Measurements from ENCODE around the gene INPP1. TPM values are rescaled to one million over a fixed set of nuclear protein-coding genes. Genes with fewer than 3 reads are reported as not detected.

The INPP1 gene
- total RNA-seq, 1 experiment from 2014 or later, result 2.3 TPM

DNA sequence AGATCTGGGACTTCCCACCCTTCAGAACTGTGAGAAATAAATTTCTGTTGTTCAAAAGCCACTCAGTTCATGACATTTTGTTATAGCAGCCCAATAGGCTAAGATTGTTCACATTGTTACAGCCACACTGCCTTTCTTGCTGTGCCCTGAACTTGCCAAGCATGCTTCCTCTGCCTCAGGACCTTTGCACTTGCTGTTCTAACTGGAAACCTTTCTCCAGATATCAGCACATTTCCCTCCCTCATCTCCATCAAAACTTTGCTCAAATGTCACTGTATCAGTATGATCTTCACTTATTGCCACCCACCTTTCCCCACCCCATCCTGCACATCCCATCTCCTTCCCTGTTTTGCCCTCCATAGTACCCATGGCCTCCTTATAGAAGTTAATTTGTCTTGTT, 32.7 kb downstream of the INPP1 start (continued):
- no peak for TF ChIP-seq ZBTB21 (CRISPR knock-in tag; IDR thresholded peaks at IDR 0.05; ENCODE audit: borderline replicate concordance)
- TF ChIP-seq ELF4 (CRISPR knock-in tag; IDR thresholded peaks at IDR 0.05; ENCODE audit: low read depth), result no peak
- no peak for TF ChIP-seq ETV6 (CRISPR knock-in tag; IDR thresholded peaks at IDR 0.05)
- TF ChIP-seq ATF1 (CRISPR knock-in tag; IDR thresholded peaks at IDR 0.05), result no peak
- TF ChIP-seq, protein P1, sequence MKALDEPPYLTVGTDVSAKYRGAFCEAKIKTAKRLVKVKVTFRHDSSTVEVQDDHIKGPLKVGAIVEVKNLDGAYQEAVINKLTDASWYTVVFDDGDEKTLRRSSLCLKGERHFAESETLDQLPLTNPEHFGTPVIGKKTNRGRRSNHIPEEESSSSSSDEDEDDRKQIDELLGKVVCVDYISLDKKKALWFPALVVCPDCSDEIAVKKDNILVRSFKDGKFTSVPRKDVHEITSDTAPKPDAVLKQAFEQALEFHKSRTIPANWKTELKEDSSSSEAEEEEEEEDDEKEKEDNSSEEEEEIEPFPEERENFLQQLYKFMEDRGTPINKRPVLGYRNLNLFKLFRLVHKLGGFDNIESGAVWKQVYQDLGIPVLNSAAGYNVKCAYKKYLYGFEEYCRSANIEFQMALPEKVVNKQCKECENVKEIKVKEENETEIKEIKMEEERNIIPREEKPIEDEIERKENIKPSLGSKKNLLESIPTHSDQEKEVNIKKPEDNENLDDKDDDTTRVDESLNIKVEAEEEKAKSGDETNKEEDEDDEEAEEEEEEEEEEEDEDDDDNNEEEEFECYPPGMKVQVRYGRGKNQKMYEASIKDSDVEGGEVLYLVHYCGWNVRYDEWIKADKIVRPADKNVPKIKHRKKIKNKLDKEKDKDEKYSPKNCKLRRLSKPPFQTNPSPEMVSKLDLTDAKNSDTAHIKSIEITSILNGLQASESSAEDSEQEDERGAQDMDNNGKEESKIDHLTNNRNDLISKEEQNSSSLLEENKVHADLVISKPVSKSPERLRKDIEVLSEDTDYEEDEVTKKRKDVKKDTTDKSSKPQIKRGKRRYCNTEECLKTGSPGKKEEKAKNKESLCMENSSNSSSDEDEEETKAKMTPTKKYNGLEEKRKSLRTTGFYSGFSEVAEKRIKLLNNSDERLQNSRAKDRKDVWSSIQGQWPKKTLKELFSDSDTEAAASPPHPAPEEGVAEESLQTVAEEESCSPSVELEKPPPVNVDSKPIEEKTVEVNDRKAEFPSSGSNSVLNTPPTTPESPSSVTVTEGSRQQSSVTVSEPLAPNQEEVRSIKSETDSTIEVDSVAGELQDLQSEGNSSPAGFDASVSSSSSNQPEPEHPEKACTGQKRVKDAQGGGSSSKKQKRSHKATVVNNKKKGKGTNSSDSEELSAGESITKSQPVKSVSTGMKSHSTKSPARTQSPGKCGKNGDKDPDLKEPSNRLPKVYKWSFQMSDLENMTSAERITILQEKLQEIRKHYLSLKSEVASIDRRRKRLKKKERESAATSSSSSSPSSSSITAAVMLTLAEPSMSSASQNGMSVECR (CRISPR knock-in tag; IDR thresholded peaks at IDR 0.05; ENCODE audit: borderline replicate concordance), result no peak
- no peak for TF ChIP-seq ZNF671 (CRISPR knock-in tag; IDR thresholded peaks at IDR 0.05)
- no peak for TF ChIP-seq CBFB (CRISPR knock-in tag; IDR thresholded peaks at IDR 0.05; ENCODE audit: low read depth)

DNA sequence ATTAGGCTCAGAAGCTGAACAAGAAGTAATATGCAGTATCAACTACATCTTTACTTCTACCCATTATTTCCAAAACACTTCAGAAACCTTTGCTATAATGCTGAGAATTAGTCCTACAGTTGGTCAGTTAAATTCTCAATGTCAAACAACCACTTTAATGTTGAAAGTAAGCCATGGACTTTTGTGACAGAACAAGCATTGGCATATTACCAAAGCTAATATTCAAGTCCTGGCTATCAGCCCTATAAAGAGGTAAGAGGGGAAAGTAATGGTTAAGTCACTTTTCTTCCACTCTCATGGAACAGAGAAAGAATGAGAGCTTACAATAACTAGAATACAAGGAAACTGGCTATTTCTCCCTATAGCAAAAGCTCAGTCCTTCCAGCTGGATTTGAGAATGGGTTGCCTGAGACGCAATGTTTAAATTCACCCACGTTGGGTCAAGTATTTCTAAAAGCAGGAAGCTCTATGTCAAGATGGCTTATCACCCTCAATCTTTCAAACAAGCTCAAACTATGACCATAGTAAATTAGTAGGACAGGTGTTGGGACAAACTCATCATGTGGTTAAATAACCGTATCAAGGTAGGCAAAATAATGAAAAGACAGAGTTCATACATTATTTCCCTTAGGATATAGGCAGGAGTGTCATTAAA, 33.3 kb downstream of the INPP1 start:
- TF ChIP-seq SOX15 (CRISPR knock-in tag; IDR thresholded peaks at IDR 0.05), result no peak
- no peak for TF ChIP-seq ZNF416 (CRISPR knock-in tag; IDR thresholded peaks at IDR 0.05)
- TF ChIP-seq, protein P2, sequence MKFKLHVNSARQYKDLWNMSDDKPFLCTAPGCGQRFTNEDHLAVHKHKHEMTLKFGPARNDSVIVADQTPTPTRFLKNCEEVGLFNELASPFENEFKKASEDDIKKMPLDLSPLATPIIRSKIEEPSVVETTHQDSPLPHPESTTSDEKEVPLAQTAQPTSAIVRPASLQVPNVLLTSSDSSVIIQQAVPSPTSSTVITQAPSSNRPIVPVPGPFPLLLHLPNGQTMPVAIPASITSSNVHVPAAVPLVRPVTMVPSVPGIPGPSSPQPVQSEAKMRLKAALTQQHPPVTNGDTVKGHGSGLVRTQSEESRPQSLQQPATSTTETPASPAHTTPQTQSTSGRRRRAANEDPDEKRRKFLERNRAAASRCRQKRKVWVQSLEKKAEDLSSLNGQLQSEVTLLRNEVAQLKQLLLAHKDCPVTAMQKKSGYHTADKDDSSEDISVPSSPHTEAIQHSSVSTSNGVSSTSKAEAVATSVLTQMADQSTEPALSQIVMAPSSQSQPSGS (CRISPR knock-in tag; IDR thresholded peaks at IDR 0.05; ENCODE audit: borderline replicate concordance, low read depth), result no peak
- TF ChIP-seq, protein P3, sequence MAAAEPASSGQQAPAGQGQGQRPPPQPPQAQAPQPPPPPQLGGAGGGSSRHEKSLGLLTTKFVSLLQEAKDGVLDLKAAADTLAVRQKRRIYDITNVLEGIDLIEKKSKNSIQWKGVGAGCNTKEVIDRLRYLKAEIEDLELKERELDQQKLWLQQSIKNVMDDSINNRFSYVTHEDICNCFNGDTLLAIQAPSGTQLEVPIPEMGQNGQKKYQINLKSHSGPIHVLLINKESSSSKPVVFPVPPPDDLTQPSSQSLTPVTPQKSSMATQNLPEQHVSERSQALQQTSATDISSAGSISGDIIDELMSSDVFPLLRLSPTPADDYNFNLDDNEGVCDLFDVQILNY (CRISPR knock-in tag; IDR thresholded peaks at IDR 0.05), result no peak
- TF ChIP-seq, protein P4, sequence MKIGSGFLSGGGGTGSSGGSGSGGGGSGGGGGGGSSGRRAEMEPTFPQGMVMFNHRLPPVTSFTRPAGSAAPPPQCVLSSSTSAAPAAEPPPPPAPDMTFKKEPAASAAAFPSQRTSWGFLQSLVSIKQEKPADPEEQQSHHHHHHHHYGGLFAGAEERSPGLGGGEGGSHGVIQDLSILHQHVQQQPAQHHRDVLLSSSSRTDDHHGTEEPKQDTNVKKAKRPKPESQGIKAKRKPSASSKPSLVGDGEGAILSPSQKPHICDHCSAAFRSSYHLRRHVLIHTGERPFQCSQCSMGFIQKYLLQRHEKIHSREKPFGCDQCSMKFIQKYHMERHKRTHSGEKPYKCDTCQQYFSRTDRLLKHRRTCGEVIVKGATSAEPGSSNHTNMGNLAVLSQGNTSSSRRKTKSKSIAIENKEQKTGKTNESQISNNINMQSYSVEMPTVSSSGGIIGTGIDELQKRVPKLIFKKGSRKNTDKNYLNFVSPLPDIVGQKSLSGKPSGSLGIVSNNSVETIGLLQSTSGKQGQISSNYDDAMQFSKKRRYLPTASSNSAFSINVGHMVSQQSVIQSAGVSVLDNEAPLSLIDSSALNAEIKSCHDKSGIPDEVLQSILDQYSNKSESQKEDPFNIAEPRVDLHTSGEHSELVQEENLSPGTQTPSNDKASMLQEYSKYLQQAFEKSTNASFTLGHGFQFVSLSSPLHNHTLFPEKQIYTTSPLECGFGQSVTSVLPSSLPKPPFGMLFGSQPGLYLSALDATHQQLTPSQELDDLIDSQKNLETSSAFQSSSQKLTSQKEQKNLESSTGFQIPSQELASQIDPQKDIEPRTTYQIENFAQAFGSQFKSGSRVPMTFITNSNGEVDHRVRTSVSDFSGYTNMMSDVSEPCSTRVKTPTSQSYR (CRISPR knock-in tag; IDR thresholded peaks at IDR 0.05), result no peak
- TF ChIP-seq, protein P5, sequence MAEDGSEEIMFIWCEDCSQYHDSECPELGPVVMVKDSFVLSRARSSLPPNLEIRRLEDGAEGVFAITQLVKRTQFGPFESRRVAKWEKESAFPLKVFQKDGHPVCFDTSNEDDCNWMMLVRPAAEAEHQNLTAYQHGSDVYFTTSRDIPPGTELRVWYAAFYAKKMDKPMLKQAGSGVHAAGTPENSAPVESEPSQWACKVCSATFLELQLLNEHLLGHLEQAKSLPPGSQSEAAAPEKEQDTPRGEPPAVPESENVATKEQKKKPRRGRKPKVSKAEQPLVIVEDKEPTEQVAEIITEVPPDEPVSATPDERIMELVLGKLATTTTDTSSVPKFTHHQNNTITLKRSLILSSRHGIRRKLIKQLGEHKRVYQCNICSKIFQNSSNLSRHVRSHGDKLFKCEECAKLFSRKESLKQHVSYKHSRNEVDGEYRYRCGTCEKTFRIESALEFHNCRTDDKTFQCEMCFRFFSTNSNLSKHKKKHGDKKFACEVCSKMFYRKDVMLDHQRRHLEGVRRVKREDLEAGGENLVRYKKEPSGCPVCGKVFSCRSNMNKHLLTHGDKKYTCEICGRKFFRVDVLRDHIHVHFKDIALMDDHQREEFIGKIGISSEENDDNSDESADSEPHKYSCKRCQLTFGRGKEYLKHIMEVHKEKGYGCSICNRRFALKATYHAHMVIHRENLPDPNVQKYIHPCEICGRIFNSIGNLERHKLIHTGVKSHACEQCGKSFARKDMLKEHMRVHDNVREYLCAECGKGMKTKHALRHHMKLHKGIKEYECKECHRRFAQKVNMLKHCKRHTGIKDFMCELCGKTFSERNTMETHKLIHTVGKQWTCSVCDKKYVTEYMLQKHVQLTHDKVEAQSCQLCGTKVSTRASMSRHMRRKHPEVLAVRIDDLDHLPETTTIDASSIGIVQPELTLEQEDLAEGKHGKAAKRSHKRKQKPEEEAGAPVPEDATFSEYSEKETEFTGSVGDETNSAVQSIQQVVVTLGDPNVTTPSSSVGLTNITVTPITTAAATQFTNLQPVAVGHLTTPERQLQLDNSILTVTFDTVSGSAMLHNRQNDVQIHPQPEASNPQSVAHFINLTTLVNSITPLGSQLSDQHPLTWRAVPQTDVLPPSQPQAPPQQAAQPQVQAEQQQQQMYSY (CRISPR knock-in tag; IDR thresholded peaks at IDR 0.05), result no peak
- TF ChIP-seq, protein P6, sequence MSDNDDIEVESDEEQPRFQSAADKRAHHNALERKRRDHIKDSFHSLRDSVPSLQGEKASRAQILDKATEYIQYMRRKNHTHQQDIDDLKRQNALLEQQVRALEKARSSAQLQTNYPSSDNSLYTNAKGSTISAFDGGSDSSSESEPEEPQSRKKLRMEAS (CRISPR knock-in tag; IDR thresholded peaks at IDR 0.05), result no peak
- TF ChIP-seq, protein P7, sequence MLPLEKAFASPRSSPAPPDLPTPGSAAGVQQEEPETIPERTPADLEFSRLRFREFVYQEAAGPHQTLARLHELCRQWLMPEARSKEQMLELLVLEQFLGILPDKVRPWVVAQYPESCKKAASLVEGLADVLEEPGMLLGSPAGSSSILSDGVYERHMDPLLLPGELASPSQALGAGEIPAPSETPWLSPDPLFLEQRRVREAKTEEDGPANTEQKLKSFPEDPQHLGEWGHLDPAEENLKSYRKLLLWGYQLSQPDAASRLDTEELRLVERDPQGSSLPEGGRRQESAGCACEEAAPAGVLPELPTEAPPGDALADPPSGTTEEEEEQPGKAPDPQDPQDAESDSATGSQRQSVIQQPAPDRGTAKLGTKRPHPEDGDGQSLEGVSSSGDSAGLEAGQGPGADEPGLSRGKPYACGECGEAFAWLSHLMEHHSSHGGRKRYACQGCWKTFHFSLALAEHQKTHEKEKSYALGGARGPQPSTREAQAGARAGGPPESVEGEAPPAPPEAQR (CRISPR knock-in tag; IDR thresholded peaks at IDR 0.05), result no peak
- TF ChIP-seq GTF2I (CRISPR knock-in tag; conservative IDR thresholded peaks at IDR 0.05), result no peak
- TF ChIP-seq TP53 (CRISPR knock-in tag; IDR thresholded peaks at IDR 0.05), result no peak
- TF ChIP-seq FOXK1 (CRISPR knock-in tag; IDR thresholded peaks at IDR 0.05), result no peak
- TF ChIP-seq CREM (CRISPR knock-in tag; IDR thresholded peaks at IDR 0.05), result no peak
- CTCF ChIA-PET, result no interaction called here

More for the DNA sequence above, 33.3 kb downstream of the INPP1 start:
- no peaks in the 10 kb centered on the region for H3K9me3 Mint-ChIP-seq
- ATAC-seq, result no peak
- POLR2A ChIA-PET, result interaction anchor here (0.6 kb wide), 1 partner anchor 30 kb away, joined by 3 read pairs; no protein-coding TSS in a partner anchor
- H3K4me1 Mint-ChIP-seq, result no peaks in the 10 kb centered on the region
- H3K27ac Mint-ChIP-seq, result no peak overlapping the region
- no peaks in the 10 kb centered on the region for H3K36me3 Mint-ChIP-seq
- H3K27me3 Mint-ChIP-seq (ENCODE audit: low read depth), result no peaks in the 10 kb centered on the region
- no peak for DNase-seq (ENCODE audit: low spot score)
- no peak overlapping the region for H3K4me3 Mint-ChIP-seq

Data from WTC11 (cell line).